Duodenal mucosa (tissue), 2 donors: ENCODE data around the gene GCAT.

Experiments used
- H3K27ac ChIP-seq: one replicate; pipeline ENCODE4 v1.7.0; 2013; ENCODE audit warnings: low read depth, low read length
- H3K27me3 ChIP-seq, 2 donors: one replicate each; pipeline ENCODE4 v1.7.0; 2013; ENCODE audit warnings: low read length in 2 of 2, control low read depth in 1 of 2; ENCODE audit not compliant: insufficient read depth in 2 of 2, control insufficient read depth in 1 of 2
- H3K36me3 ChIP-seq, 2 donors: one replicate each; pipeline ENCODE4 v1.7.0; 2013; ENCODE audit warnings: low read length in 2 of 2, control low read depth in 1 of 2; ENCODE audit not compliant: insufficient read depth in 2 of 2, control insufficient read depth in 1 of 2
- H3K4me1 ChIP-seq, 2 donors: one replicate each; pipeline ENCODE4 v1.7.0; 2013; ENCODE audit warnings: low read length in 2 of 2, control low read depth in 1 of 2; ENCODE audit not compliant: insufficient read depth in 2 of 2, control insufficient read depth in 1 of 2
- H3K4me3 ChIP-seq, 2 donors: one replicate each; pipeline ENCODE4 v1.7.0; 2013; ENCODE audit warnings: low read length in 2 of 2, low read depth in 1 of 2
- H3K9ac ChIP-seq, 2 donors: one replicate each; pipeline ENCODE4 v1.7.0; 2013; ENCODE audit warnings: low read length in 2 of 2, low read depth in 1 of 2
- H3K9me3 ChIP-seq, 2 donors: one replicate each; pipeline ENCODE4 v1.7.0; 2013; ENCODE audit warnings: low read length in 2 of 2, control low read depth in 1 of 2; ENCODE audit not compliant: control insufficient read depth in 1 of 2

GCAT gene

DNA sequence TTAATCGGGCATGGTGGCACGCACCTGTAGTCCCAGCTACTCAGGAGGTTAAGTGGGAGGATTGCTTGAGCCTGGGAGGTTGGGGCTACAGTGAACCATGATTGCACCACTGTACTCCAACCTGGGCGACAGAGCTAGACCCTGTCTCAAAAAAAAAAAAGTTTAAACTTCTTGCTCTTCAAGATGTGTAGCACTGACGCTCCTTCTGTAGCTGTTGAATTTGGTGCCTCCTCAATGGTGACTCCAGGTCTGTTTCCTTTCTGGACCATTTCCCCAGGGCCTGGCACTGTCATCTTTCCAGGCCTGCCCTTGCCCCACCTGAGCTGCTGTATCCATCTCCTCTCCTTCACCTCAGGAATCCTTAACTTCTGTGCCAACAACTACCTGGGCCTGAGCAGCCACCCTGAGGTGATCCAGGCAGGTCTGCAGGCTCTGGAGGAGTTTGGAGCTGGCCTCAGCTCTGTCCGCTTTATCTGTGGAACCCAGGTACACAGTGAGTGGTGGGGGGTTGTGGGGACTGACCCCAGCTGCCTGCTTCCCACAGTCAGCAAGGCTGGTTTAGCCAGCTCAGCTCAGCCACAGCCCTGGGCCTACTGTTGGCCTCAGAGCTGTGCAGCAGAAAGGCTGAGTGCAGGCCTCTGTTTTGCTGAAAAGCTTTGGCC, 2.1 kb downstream of the GCAT start:
- Histone ChIP-seq H3K9me3 (no peaks in the 10 kb centered on the region), H3K4me3 (no peak overlapping the region), H3K27me3 (no peaks in the 10 kb centered on the region), H3K9ac (no peak overlapping the region), H3K27ac (no peak overlapping the region), H3K4me1 (peaks cover 9 to 30% of the 10 kb centered on the region in 2 donors), H3K36me3 (peaks cover 0 to 2% of the 10 kb centered on the region in 2 donors)

DNA sequence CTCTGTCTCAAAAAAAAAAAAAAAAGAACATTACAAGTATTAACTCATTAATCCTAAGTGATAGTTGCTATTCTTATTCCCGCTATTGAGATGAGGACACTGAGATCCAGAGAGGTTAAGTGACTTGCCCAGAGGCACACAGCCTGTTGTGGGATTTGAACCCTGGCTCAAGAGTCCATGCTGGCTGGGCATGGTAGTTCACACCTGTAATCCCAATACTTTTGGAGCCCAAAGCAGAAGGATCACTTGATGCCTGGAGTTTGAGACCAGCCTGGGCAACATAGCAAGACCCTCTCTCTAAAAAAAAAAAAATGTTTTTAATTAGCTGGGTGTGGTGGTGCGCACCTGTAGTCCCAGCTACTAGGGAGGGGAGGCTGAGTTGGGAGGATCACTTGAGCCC, 4.1 kb downstream of the GCAT start:
- Histone ChIP-seq H3K36me3 (peaks cover 0 to 6% of the 10 kb centered on the region in 2 donors), H3K4me1 (peaks cover 9 to 16% of the 10 kb centered on the region in 2 donors), H3K4me3 (no peak overlapping the region), H3K27me3 (no peaks in the 10 kb centered on the region), H3K9ac (no peak overlapping the region), H3K9me3 (no peaks in the 10 kb centered on the region), H3K27ac (no peak overlapping the region)

DNA sequence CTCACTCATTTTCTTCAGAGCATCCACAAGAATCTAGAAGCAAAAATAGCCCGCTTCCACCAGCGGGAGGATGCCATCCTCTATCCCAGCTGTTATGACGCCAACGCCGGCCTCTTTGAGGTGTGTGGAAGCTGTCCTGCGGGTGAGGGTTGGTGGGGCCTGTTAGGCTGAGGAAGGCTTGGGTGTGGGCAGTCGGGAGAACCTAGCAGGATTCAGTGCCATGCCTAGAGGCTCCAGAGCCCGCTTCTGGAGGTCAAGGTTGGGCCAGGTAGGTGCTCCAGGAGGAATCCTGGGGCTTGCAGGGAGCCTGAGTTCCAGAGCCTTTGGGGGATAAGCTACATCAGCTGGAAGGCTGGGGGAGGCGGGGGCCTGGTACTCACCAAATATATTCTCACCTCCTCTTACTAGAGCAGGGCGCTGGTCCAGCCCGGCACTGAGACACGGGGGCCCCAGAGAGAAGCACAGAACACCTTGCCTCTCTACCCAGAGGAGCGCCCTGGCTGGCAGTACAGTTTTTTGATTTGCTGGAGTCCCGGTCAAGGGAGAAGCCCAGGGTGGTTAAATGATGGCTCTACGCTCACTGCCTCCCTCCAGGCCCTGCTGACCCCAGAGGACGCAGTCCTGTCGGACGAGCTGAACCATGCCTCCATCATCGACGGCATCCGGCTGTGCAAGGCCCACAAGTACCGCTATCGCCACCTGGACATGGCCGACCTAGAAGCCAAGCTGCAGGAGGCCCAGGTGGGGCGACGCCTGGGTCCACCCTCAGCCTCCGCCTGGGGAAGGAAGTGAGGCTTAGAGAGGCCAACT, 5.3 kb downstream of the GCAT start:
- no peak overlapping the region for H3K4me3 ChIP-seq

DNA sequence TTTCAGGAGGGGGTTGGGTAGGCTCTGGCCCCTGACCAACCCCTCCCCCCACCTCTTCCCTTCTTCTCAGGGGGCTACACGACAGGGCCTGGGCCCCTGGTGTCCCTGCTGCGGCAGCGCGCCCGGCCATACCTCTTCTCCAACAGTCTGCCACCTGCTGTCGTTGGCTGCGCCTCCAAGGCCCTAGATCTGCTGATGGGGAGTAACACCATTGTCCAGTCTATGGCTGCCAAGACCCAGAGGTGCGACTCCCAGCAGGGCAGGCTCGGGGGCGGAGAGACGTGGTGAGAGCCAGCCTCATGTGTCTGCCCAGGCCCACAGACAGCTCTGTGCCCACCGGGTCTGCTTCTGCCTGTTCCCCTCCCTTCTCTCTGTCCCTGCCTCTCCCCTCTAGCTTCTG, 7.9 kb downstream of the GCAT start:
- Histone ChIP-seq H3K4me1 (peaks cover 13 to 17% of the 10 kb centered on the region in 2 donors), H3K9me3 (no peaks in the 10 kb centered on the region), H3K4me3 (no peak overlapping the region), H3K9ac (no peak overlapping the region), H3K27ac (no peak overlapping the region), H3K27me3 (peaks cover 0 to 5% of the 10 kb centered on the region in 2 donors), H3K36me3 (peaks cover 0 to 6% of the 10 kb centered on the region in 2 donors)

More for the DNA sequence above, 5.3 kb downstream of the GCAT start:
- no peak overlapping the region for H3K9ac ChIP-seq
- peaks cover 12 to 18% of the 10 kb centered on the region in 2 donors for H3K4me1 ChIP-seq
- peaks cover 0 to 6% of the 10 kb centered on the region in 2 donors for H3K36me3 ChIP-seq
- H3K27ac ChIP-seq: no peak overlapping the region
- no peaks in the 10 kb centered on the region for H3K9me3 ChIP-seq
- no peaks in the 10 kb centered on the region for H3K27me3 ChIP-seq

DNA sequence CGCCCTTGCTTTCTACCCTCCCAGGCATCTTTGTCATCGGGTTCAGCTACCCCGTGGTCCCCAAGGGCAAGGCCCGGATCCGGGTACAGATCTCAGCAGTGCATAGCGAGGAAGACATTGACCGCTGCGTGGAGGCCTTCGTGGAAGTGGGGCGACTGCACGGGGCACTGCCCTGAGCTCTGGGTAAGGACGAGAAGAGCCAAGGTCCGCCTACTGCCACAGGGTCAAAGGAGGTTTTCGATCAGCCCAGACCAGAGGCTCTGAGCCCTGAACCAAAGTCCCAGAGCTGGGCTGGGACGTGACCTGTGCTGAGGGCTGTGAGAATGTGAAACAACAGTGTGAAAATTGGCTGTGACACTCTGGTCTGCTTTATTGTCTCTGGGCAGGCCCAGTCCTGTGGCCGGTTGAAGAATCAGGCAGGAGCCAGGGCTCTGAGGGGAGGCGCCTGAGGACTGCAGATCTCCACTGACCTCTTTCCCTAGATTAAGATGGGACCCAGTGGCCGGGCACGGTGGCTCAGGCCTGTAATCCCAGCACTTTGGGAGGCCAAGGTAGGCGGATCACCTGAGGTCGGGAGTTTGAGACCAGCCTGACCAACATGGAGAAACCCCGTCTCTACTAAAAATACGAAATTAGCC, 8.9 kb downstream of the GCAT start:
- peaks cover 0 to 6% of the 10 kb centered on the region in 2 donors for H3K36me3 ChIP-seq
- peaks cover 0 to 5% of the 10 kb centered on the region in 2 donors for H3K27me3 ChIP-seq
- peaks cover 13 to 17% of the 10 kb centered on the region in 2 donors for H3K4me1 ChIP-seq
- no peaks in the 10 kb centered on the region for H3K9me3 ChIP-seq
- H3K9ac ChIP-seq: no peak overlapping the region
- H3K27ac ChIP-seq: no peak overlapping the region
- no peak overlapping the region for H3K4me3 ChIP-seq

DNA sequence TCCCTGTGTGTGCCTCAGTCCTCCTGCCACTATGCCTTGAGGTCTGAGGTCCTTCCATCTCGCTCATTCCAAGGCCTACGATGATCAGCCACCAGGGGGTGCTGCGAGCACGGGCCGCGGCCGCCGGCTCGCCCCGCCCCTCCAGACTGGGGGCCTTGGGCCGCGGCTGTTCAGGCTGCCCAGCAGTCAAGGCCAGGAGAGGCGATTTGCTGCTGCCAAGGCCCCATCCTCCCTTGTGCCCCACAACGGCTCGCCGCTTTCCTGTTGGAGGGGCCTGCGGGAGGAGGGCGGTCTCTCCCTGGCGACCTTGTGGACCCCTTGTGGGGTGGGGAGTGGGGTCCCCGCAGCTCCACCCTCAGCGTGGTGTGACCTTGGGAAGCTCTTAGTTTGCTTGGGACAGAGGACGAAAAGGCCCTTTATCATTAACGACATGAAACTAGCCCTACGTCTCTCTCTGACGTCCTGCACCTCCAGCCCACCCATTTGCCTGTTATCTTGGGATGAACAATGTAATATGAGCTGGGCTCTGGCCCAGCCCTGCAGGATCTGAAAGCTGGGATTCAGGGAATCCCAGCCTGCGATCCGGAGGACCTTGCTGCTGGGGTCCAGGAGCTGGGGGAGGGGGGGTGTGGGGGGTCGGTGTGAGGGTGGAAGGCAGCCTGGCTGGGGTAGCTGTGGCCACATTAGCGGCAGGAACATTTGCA, 10.1 kb downstream of the GCAT start:
- no peak overlapping the region for H3K27ac ChIP-seq
- H3K27me3 ChIP-seq: peaks cover 4 to 9% of the 10 kb centered on the region in 2 donors
- no peaks in the 10 kb centered on the region for H3K9me3 ChIP-seq
- peaks cover 0 to 6% of the 10 kb centered on the region in 2 donors for H3K36me3 ChIP-seq
- H3K4me1 ChIP-seq: peaks cover 13 to 17% of the 10 kb centered on the region in 2 donors
- peak overlapping the region; percentile 20 to 45 for H3K9ac ChIP-seq
- peak overlapping the region; percentile 58 to 67 for H3K4me3 ChIP-seq

DNA sequence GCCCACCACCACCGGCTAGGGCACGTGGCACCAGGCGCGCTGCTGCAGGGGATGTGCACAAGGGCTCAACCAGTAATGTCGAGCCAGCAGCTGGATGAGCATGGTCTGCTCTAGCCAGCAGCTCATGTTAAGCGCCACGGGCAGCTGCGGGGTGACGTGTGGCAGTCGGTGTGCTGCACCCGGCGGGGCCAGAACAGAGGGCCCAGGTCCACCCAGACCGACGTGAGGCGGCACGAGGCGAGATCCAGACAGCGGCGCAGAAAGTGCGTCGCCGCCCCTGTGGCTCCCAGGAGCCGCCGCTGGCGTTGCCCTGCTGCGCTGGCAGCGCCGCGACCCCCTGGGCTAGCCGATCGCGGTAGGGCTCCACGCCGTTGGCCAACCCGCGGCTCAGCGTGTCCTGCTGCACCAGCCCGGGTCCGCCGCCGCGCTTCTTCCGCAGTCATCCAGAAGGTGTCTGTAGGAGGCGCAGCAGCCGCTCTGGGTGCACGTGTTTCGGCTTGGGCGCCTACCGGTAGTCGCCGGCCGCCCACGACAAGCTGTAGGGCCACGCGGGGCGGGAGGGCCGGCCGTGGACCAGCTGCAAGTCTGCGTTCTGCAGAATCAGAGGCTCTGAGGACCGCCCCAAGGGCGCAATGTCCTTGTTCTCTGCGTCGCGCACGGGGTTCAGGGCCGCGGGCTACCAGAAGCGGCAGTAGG, 10.8 kb downstream of the GCAT start:
- H3K27me3 ChIP-seq: peaks cover 9 to 16% of the 10 kb centered on the region in 2 donors
- peaks cover 13 to 17% of the 10 kb centered on the region in 2 donors for H3K4me1 ChIP-seq

DNA sequence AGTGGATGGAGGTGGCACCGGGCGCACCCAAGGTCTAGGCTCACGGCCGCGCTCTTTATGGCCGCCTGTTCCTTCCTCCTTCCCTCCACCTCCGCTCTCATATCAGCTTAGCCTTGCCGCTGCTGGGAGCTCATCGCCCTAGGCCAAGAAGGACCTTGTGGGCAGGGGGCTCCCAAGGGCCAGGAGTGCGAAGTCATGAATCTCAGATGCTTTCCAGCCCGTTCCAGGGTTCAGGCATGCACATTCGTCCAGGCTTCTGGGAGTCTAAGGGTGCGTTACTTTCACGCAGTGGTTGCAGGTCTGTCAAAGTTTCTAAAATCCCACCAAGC, 11.3 kb downstream of the GCAT start:
- peaks cover 0 to 6% of the 10 kb centered on the region in 2 donors for H3K36me3 ChIP-seq
- no peak overlapping the region for H3K9ac ChIP-seq
- peak overlapping the region; percentile 40 to 67 for H3K4me3 ChIP-seq
- H3K4me1 ChIP-seq: peaks cover 13 to 17% of the 10 kb centered on the region in 2 donors
- H3K9me3 ChIP-seq: no peaks in the 10 kb centered on the region
- H3K27ac ChIP-seq: no peak overlapping the region
- H3K27me3 ChIP-seq: peaks cover 9 to 16% of the 10 kb centered on the region in 2 donors

More for the DNA sequence above, 10.8 kb downstream of the GCAT start:
- Histone ChIP-seq H3K4me3 (peak overlapping the region; percentile 40 to 67), H3K27ac (no peak overlapping the region), H3K36me3 (peaks cover 0 to 6% of the 10 kb centered on the region in 2 donors), H3K9me3 (no peaks in the 10 kb centered on the region), H3K9ac (no peak overlapping the region)

DNA sequence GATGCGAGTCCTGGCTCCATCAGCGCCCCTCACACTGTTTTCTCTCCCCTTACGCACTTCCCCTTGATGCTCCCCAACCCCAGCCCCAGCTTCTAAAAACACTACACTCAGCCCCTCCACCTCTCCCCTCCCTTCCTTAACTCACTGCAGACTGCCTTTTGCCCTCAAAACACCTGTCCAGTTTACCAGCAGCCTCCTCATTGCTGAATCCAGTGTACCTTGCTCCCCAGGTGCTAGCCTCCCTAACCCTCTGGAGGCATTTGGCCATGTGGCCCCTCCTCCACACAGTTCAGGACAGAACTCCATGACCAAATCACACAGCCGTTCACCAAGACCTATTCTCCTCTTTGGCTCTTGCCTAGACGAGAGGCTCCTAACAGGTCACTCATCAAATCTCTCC, 12.6 kb downstream of the GCAT start:
- H3K9me3 ChIP-seq: no peaks in the 10 kb centered on the region
- H3K36me3 ChIP-seq: no peaks in the 10 kb centered on the region
- no peak overlapping the region for H3K4me3 ChIP-seq
- H3K4me1 ChIP-seq: peaks cover 13 to 17% of the 10 kb centered on the region in 2 donors
- peaks cover 9 to 16% of the 10 kb centered on the region in 2 donors for H3K27me3 ChIP-seq
- H3K27ac ChIP-seq: no peak overlapping the region
- H3K9ac ChIP-seq: no peak overlapping the region
